GM04503 (cell line): ENCODE measurements around the gene CLMN.

Source experiments
- DNase-seq: peaks from one replicate; pipeline ENCODE4 v3.0.0-alpha.2; 2012; ENCODE audit warnings: low read depth

CLMN gene

GRCh38 chr14:95301527-95302187, 18.1 kb downstream of the CLMN start:
- no peak for DNase-seq

- no peak for DNase-seq
Observed at GRCh38 chr14:95300697-95301526, 18.8 kb downstream of the CLMN start.

- no peak for DNase-seq
Observed at GRCh38 chr14:95300002-95300696, 19.6 kb downstream of the CLMN start.

- no peak for DNase-seq
Observed at GRCh38 chr14:95299271-95299670, 20.4 kb downstream of the CLMN start.

GRCh38 chr14:95297832-95298231, 21.9 kb downstream of the CLMN start:
- no peak for DNase-seq

- no peak for DNase-seq
Observed at GRCh38 chr14:95296966-95297365, 22.7 kb downstream of the CLMN start.

- DNase-seq: no peak
Observed at GRCh38 chr14:95295600-95296376, 23.9 kb downstream of the CLMN start.

- no peak for DNase-seq
Observed at GRCh38 chr14:95294834-95295599, 24.7 kb downstream of the CLMN start.

GRCh38 chr14:95294320-95294719, 25.4 kb downstream of the CLMN start:
- no peak for DNase-seq

- DNase-seq: no peak
Observed at GRCh38 chr14:95293449-95293848, 26.3 kb downstream of the CLMN start.

- DNase-seq: no peak
Observed at GRCh38 chr14:95292660-95293425, 26.9 kb downstream of the CLMN start.

- no peak for DNase-seq
Observed at GRCh38 chr14:95291859-95292542, 27.7 kb downstream of the CLMN start.

GRCh38 chr14:95290871-95291431, 28.8 kb downstream of the CLMN start:
- DNase-seq: no peak

GRCh38 chr14:95290021-95290420, 29.7 kb downstream of the CLMN start:
- DNase-seq: no peak

- no peak for DNase-seq
Observed at GRCh38 chr14:95289323-95290010, 30.2 kb downstream of the CLMN start.

- DNase-seq: no peak
Observed at GRCh38 chr14:95288672-95289322, 30.9 kb downstream of the CLMN start.

- no peak for DNase-seq
Observed at GRCh38 chr14:95287176-95287754, 32.4 kb downstream of the CLMN start.

- no peak for DNase-seq
Observed at GRCh38 chr14:95286645-95287044, 33.1 kb downstream of the CLMN start.
